Retinal pigment epithelial cell (primary cell): ENCODE data around the gene ASF1A.

ENCODE experiments used
- DNase-seq: peaks from one replicate; pipeline ENCODE4 v3.0.0-alpha.2; 2010; ENCODE audit warnings: low read depth
- H3K4me3 ChIP-seq: 2 replicates; pipeline ENCODE4 v1.5.1; 2011; ENCODE audit warnings: mild to moderate bottlenecking, low read length, control low read depth, moderate library complexity
- CTCF ChIP-seq: conservative IDR thresholded peaks from 2 replicates; pipeline ENCODE4 v1.5.1; 2011; ENCODE audit warnings: low read depth, low read length, control low read depth, inconsistent platforms

Gene ASF1A

GRCh38 chr6:118871331-118871730 lies 22.6 kb upstream of the ASF1A start:
- no peak for DNase-seq
- no peak for TF ChIP-seq CTCF
- H3K4me3 ChIP-seq, result no peak overlapping the region

- H3K4me3 ChIP-seq, result no peak overlapping the region
- TF ChIP-seq CTCF, result no peak
- DNase-seq, result no peak
Observed at GRCh38 chr6:118872318-118872717, 21.6 kb upstream of the ASF1A start.

GRCh38 chr6:118872726-118873125 lies 21.2 kb upstream of the ASF1A start:
- H3K4me3 ChIP-seq, result no peak overlapping the region
- TF ChIP-seq CTCF, result no peak
- DNase-seq, result no peak

GRCh38 chr6:118873239-118873638 lies 20.7 kb upstream of the ASF1A start:
- H3K4me3 ChIP-seq, result no peak overlapping the region
- DNase-seq, result no peak
- no peak for TF ChIP-seq CTCF

- DNase-seq, result no peak
- TF ChIP-seq CTCF, result no peak
- H3K4me3 ChIP-seq, result no peak overlapping the region
Observed at GRCh38 chr6:118875672-118876071, 18.3 kb upstream of the ASF1A start.

GRCh38 chr6:118876198-118876597 lies 17.8 kb upstream of the ASF1A start:
- no peak for DNase-seq
- TF ChIP-seq CTCF, result no peak
- H3K4me3 ChIP-seq, result no peak overlapping the region

GRCh38 chr6:118876814-118877213 lies 17.1 kb upstream of the ASF1A start:
- H3K4me3 ChIP-seq, result no peak overlapping the region
- TF ChIP-seq CTCF, result no peak
- no peak for DNase-seq
